Measurements from ENCODE around the gene NDEL1. TPM values are rescaled to one million over a fixed set of nuclear protein-coding genes. Genes with fewer than 3 reads are reported as not detected.

The NDEL1 gene
- total RNA-seq, 1 donor = 69.8 TPM

- H3K27ac ChIP-seq (ENCODE audit: low read depth, low read length) = no peak overlapping the region
- peaks cover 51% of the 10 kb centered on the region for H4K20me1 ChIP-seq (ENCODE audit: insufficient read depth, low read length)
- peaks cover 69% of the 10 kb centered on the region for H3K36me3 ChIP-seq (ENCODE audit: insufficient read depth, low read length)
- no peak overlapping the region for H2AFZ ChIP-seq (ENCODE audit: low read length)
- no peak overlapping the region for H3K4me3 ChIP-seq (ENCODE audit: insufficient read depth, low read length)
- H3K4me2 ChIP-seq (ENCODE audit: insufficient read depth, low read length) = no peak overlapping the region
- H3K79me2 ChIP-seq (ENCODE audit: insufficient read depth, low read length) = peaks cover 87% of the 10 kb centered on the region
- H3K27me3 ChIP-seq (ENCODE audit: insufficient read depth, low read length) = no peaks in the 10 kb centered on the region
- no peak for DNase-seq (ENCODE audit: insufficient read length, low spot score, missing footprints)
- no peak for TF ChIP-seq CTCF (IDR thresholded peaks at IDR 0.05; ENCODE audit: extremely low read depth, low read depth, low read length)
- no peaks in the 10 kb centered on the region for H3K9me3 ChIP-seq (ENCODE audit: low read depth, low read length)
- peaks cover 6% of the 10 kb centered on the region for H3K4me1 ChIP-seq (ENCODE audit: insufficient read depth, low read length)
These were observed 9.9 kb downstream of the NDEL1 start for GRCh38 chr17:8445536-8445935.

- Histone ChIP-seq H3K4me3 (ENCODE audit: insufficient read depth, low read length) (no peak overlapping the region), H3K9me3 (ENCODE audit: low read depth, low read length) (no peaks in the 10 kb centered on the region), H3K36me3 (ENCODE audit: insufficient read depth, low read length) (peaks cover 85% of the 10 kb centered on the region), H2AFZ (ENCODE audit: low read length) (no peak overlapping the region), H3K4me1 (ENCODE audit: insufficient read depth, low read length) (no peaks in the 10 kb centered on the region), H3K79me2 (ENCODE audit: insufficient read depth, low read length) (peaks cover 81% of the 10 kb centered on the region), H3K4me2 (ENCODE audit: insufficient read depth, low read length) (no peak overlapping the region), H3K27me3 (ENCODE audit: insufficient read depth, low read length) (no peaks in the 10 kb centered on the region), H3K27ac (ENCODE audit: low read depth, low read length) (no peak overlapping the region), H4K20me1 (ENCODE audit: insufficient read depth, low read length) (peaks cover 37% of the 10 kb centered on the region)
- DNase-seq (ENCODE audit: insufficient read length, low spot score, missing footprints) = no peak
- no peak for TF ChIP-seq CTCF (IDR thresholded peaks at IDR 0.05; ENCODE audit: extremely low read depth, low read depth, low read length)
These were observed 12.1 kb downstream of the NDEL1 start for GRCh38 chr17:8447799-8448198.

GRCh38 chr17:8448310-8448709 lies 12.6 kb downstream of the NDEL1 start:
- TF ChIP-seq CTCF (IDR thresholded peaks at IDR 0.05; ENCODE audit: extremely low read depth, low read depth, low read length) = no peak
- Histone ChIP-seq H3K27me3 (ENCODE audit: insufficient read depth, low read length) (no peaks in the 10 kb centered on the region), H3K4me2 (ENCODE audit: insufficient read depth, low read length) (no peak overlapping the region), H3K4me3 (ENCODE audit: insufficient read depth, low read length) (no peak overlapping the region), H2AFZ (ENCODE audit: low read length) (no peak overlapping the region), H4K20me1 (ENCODE audit: insufficient read depth, low read length) (peaks cover 32% of the 10 kb centered on the region), H3K9me3 (ENCODE audit: low read depth, low read length) (no peaks in the 10 kb centered on the region), H3K79me2 (ENCODE audit: insufficient read depth, low read length) (peaks cover 80% of the 10 kb centered on the region), H3K36me3 (ENCODE audit: insufficient read depth, low read length) (peaks cover 90% of the 10 kb centered on the region), H3K27ac (ENCODE audit: low read depth, low read length) (no peak overlapping the region), H3K4me1 (ENCODE audit: insufficient read depth, low read length) (no peaks in the 10 kb centered on the region)
- no peak for DNase-seq (ENCODE audit: insufficient read length, low spot score, missing footprints)

- H3K27me3 ChIP-seq (ENCODE audit: insufficient read depth, low read length) = no peaks in the 10 kb centered on the region
- H4K20me1 ChIP-seq (ENCODE audit: insufficient read depth, low read length) = peaks cover 6% of the 10 kb centered on the region
- no peak for TF ChIP-seq CTCF (IDR thresholded peaks at IDR 0.05; ENCODE audit: extremely low read depth, low read depth, low read length)
- no peak for DNase-seq (ENCODE audit: insufficient read length, low spot score, missing footprints)
- no peak overlapping the region for H3K4me2 ChIP-seq (ENCODE audit: insufficient read depth, low read length)
- H3K79me2 ChIP-seq (ENCODE audit: insufficient read depth, low read length) = peaks cover 68% of the 10 kb centered on the region
- H3K4me3 ChIP-seq (ENCODE audit: insufficient read depth, low read length) = no peak overlapping the region
- H3K27ac ChIP-seq (ENCODE audit: low read depth, low read length) = no peak overlapping the region
- H3K4me1 ChIP-seq (ENCODE audit: insufficient read depth, low read length) = no peaks in the 10 kb centered on the region
- H3K9me3 ChIP-seq (ENCODE audit: low read depth, low read length) = no peaks in the 10 kb centered on the region
- peaks cover 89% of the 10 kb centered on the region for H3K36me3 ChIP-seq (ENCODE audit: insufficient read depth, low read length)
- no peak overlapping the region for H2AFZ ChIP-seq (ENCODE audit: low read length)
These were observed 16.4 kb downstream of the NDEL1 start for GRCh38 chr17:8451933-8452614.
